Keratinocyte (primary cell): Measurements from ENCODE around the gene OR4K1. TPM values are rescaled to one million over a fixed set of nuclear protein-coding genes. Genes with fewer than 3 reads are reported as not detected.

Source experiments
- DNase-seq: peaks from one replicate; pipeline ENCODE4 v3.0.0-alpha.2; 2011; ENCODE audit warnings: low read depth, missing footprints, low spot score
- FAIRE-seq: peaks from 2 replicates; lab custom pipeline; 2011; peaks lifted over from hg19 to GRCh38; lab: Jason Lieb, UNC
- H2AFZ ChIP-seq: 2 replicates; pipeline ENCODE4 v1.6.0; 2012; ENCODE audit warnings: low read length, control low read depth, inconsistent platforms; ENCODE audit not compliant: control insufficient read depth
- H3K27ac ChIP-seq: 2 replicates; pipeline ENCODE4 v1.5.1; 2011; ENCODE audit warnings: low read length; ENCODE audit not compliant: control insufficient read depth, insufficient read depth
- H3K27me3 ChIP-seq: 3 replicates; pipeline ENCODE4 v1.6.0; 2011; ENCODE audit warnings: low read length; ENCODE audit not compliant: control insufficient read depth, insufficient read depth; ENCODE audit errors: extremely low read depth
- H3K36me3 ChIP-seq, 2 experiments: 2 replicates in 1 of 2; 3 replicates in 1 of 2; pipeline ENCODE4 v1.5.1; 2011; ENCODE audit warnings: low read length in 2 of 2, mild to moderate bottlenecking in 1 of 2; ENCODE audit not compliant: control insufficient read depth in 2 of 2, insufficient read depth in 2 of 2; ENCODE audit errors: extremely low read depth in 1 of 2
- H3K4me1 ChIP-seq: 3 replicates; pipeline ENCODE4 v1.5.1; 2011; ENCODE audit warnings: low read length; ENCODE audit not compliant: control insufficient read depth, insufficient read depth; ENCODE audit errors: extremely low read depth
- H3K4me2 ChIP-seq: 3 replicates; pipeline ENCODE4 v1.6.0; 2011; ENCODE audit warnings: low read depth, low read length; ENCODE audit not compliant: control insufficient read depth, insufficient read depth; ENCODE audit errors: extremely low read depth
- H3K4me3 ChIP-seq, 3 experiments: fragments of 200-600 bp in 1 of 3; sonication (generic) in 1 of 3; 2 replicates in 2 of 3; 3 replicates in 1 of 3; pipeline ENCODE4 v1.5.1; 2011 to 2016; ENCODE audit warnings: low read length in 3 of 3, mild to moderate bottlenecking in 3 of 3, control low read depth in 2 of 3, inconsistent platforms in 1 of 3, low read depth in 1 of 3, mixed read lengths in 1 of 3, mixed run types in 1 of 3, moderate library complexity in 1 of 3; ENCODE audit not compliant: control insufficient read depth in 2 of 3, insufficient read depth in 2 of 3; ENCODE audit errors: extremely low read depth in 1 of 3
- H3K79me2 ChIP-seq: 2 replicates; pipeline ENCODE4 v1.6.0; 2012; ENCODE audit warnings: low read length; ENCODE audit not compliant: control insufficient read depth, insufficient read depth
- H3K9ac ChIP-seq: 3 replicates; pipeline ENCODE4 v1.6.0; 2011; ENCODE audit warnings: low read length; ENCODE audit not compliant: control insufficient read depth, insufficient read depth; ENCODE audit errors: extremely low read depth
- H3K9me1 ChIP-seq: 3 replicates; pipeline ENCODE4 v1.6.0; 2011; ENCODE audit warnings: low read length; ENCODE audit not compliant: control insufficient read depth, insufficient read depth; ENCODE audit errors: extremely low read depth
- H3K9me3 ChIP-seq: 2 replicates; pipeline ENCODE4 v1.5.1; 2012; ENCODE audit warnings: low read depth, low read length; ENCODE audit not compliant: control insufficient read depth
- H4K20me1 ChIP-seq: 3 replicates; pipeline ENCODE4 v1.6.0; 2011; ENCODE audit warnings: low read length; ENCODE audit not compliant: control insufficient read depth, insufficient read depth; ENCODE audit errors: extremely low read depth
- CTCF ChIP-seq, 3 experiments: IDR thresholded peaks in 1 of 3; conservative IDR thresholded peaks in 1 of 3; optimal IDR thresholded peaks in 1 of 3; 2 replicates in 2 of 3; 3 replicates in 1 of 3; pipeline versions ENCODE3 to v1.5.1; 2011; ENCODE audit warnings: low read length in 3 of 3, mild to moderate bottlenecking in 3 of 3, moderate library complexity in 2 of 3, control low read depth in 1 of 3, inconsistent platforms in 1 of 3; ENCODE audit not compliant: insufficient read depth in 2 of 3; ENCODE audit errors: extremely low read depth in 1 of 3
- EZH2 ChIP-seq: IDR thresholded peaks from one replicate; pipeline ENCODE4 v1.6.1; 2012; ENCODE audit warnings: inconsistent platforms, mild to moderate bottlenecking, low read length, moderate library complexity
- dilution Hi-C: fragments of 300-500 bp; cut with MboI; formaldehyde crosslinking; loops from one replicate; pipeline ENCODE4 v1.7.0; 2020; ENCODE audit warnings: low sequenced_read_pairs; ENCODE audit not compliant: extremely low pct_ligation_motif_present
- polyA plus RNA-seq, 5 experiments: library from polyadenylated mRNA; depleted of rRNA in 3 of 5; stranded (reverse) in 3 of 5; stranded (forward) in 1 of 5; unstranded in 1 of 5; fragments of >200 nt; gene quantifications; 1 replicate in 1 of 5; 2 replicates in 3 of 5; 3 replicates in 1 of 5; pipeline versions ENCODE4 v1.2.1 to v1.2.3, GENCODE V29; 2011 to 2012; ENCODE audit warnings: missing spikeins in 2 of 5, low read depth in 1 of 5, low replicate concordance in 1 of 5

The OR4K1 gene
- polyA plus RNA-seq, 1 donor (not counting 4 experiments of a cell fraction or from before 2014, with no cell fraction given) = not detected

DNA sequence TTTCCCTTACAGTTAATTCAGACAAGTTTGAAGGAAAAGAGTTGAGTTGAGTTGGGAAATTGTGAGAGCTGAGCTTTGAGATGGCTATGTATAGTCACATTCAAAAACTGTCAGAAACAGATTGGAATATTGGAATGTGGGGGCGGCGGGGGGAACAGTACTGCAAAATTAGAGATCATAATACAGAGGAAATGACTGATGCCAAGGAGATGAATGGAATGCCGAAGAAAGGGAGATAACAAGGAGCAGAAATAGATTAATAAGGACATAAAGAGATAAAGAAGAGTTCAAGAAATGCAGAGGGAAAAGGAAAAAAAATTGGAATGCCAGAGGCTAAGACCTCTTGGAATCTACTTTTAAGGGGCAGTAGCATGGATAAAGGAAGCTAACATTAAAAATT, 13.5 kb upstream of the OR4K1 start:
- DNase-seq = no peak
- Histone ChIP-seq H3K36me3 (no peaks in the 10 kb centered on the region), H3K9me1 (no peaks in the 10 kb centered on the region), H3K9me3 (no peaks in the 10 kb centered on the region), H3K4me3 (no peak overlapping the region), H3K27me3 (no peaks in the 10 kb centered on the region), H4K20me1 (no peaks in the 10 kb centered on the region), H3K4me1 (no peaks in the 10 kb centered on the region), H3K9ac (no peak overlapping the region), H3K4me2 (no peak overlapping the region), H2AFZ (no peak overlapping the region), H3K79me2 (no peaks in the 10 kb centered on the region), H3K27ac (no peak overlapping the region)
- TF ChIP-seq EZH2 = no peak
- no peak for TF ChIP-seq CTCF (optimal IDR thresholded peaks at IDR 0.05 in 1 of 3, IDR thresholded peaks at IDR 0.05 in 1 of 3, conservative IDR thresholded peaks at IDR 0.05 in 1 of 3; ENCODE audit: extremely low read depth in 1 of 3, insufficient read depth in 2 of 3, low read length in 3 of 3)
- dilution Hi-C loops = no loop called here
- no peak for FAIRE-seq

GRCh38 chr14:19917955-19918518, 12.7 kb upstream of the OR4K1 start:
- Histone ChIP-seq H3K4me2 (no peak overlapping the region), H3K27me3 (no peaks in the 10 kb centered on the region), H2AFZ (no peak overlapping the region), H3K4me3 (no peak overlapping the region), H3K9ac (no peak overlapping the region), H3K27ac (no peak overlapping the region), H4K20me1 (no peaks in the 10 kb centered on the region), H3K9me3 (no peaks in the 10 kb centered on the region), H3K79me2 (no peaks in the 10 kb centered on the region), H3K4me1 (no peaks in the 10 kb centered on the region), H3K36me3 (no peaks in the 10 kb centered on the region), H3K9me1 (no peaks in the 10 kb centered on the region)
- no peak for TF ChIP-seq EZH2
- no peak for TF ChIP-seq CTCF (optimal IDR thresholded peaks at IDR 0.05 in 1 of 3, IDR thresholded peaks at IDR 0.05 in 1 of 3, conservative IDR thresholded peaks at IDR 0.05 in 1 of 3; ENCODE audit: extremely low read depth in 1 of 3, insufficient read depth in 2 of 3, low read length in 3 of 3)
- DNase-seq (no peak), FAIRE-seq (no peak)
- dilution Hi-C loops = no loop called here
